IMR-90 (cell line): Measurements from ENCODE around the gene LONP1. TPM values are rescaled to one million over a fixed set of nuclear protein-coding genes. Genes with fewer than 3 reads are reported as not detected.

Source experiments
- ATAC-seq: fragments of 200-7000 bp; cut with Tn5 transposase; 2 replicates; pipeline ENCODE4 v1.9.1; 2020; ENCODE audit warnings: low read depth, mild to moderate bottlenecking, moderate library complexity
- BruUV-seq: library from RNA; stranded (reverse); fragments of 400-500 nt; replicated peaks from 2 replicates; lab custom pipeline; 2021; lab: Mats Ljungman, UMichigan
- CTCF ChIA-PET: fragments of 300-600 bp; formaldehyde crosslinking; extraction: SDS; loops from one replicate; lab custom pipeline; 2021; ENCODE audit warnings: antibody characterized with exemption; lab: Yijun Ruan, JAX
- POLR2A ChIA-PET: fragments of 300-600 bp; sonication (Branson Sonifier 250); formaldehyde crosslinking; loops from one replicate; lab custom pipeline; 2022; ENCODE audit warnings: antibody characterized with exemption; ENCODE audit not compliant: unreplicated experiment; lab: Charles Lee
- DNase-seq: peaks from one replicate; pipeline ENCODE4 v3.0.0; 2013
- H2AFZ ChIP-seq: replicated peaks from 2 replicates; pipeline ENCODE3; 2013; ENCODE audit warnings: low read length, mild to moderate bottlenecking; ENCODE audit not compliant: poor library complexity
- H2AK5ac ChIP-seq: 2 replicates; pipeline ENCODE4 v1.6.1; 2013; ENCODE audit warnings: low read depth, low read length, inconsistent platforms
- H2AK9ac ChIP-seq: replicated peaks from 2 replicates; pipeline ENCODE3; 2013; ENCODE audit warnings: mild to moderate bottlenecking, low read depth, low read length, moderate library complexity; ENCODE audit not compliant: poor library complexity
- H2BK120ac ChIP-seq: 2 replicates; pipeline ENCODE4 v1.6.1; 2013; ENCODE audit warnings: low read depth, low read length, inconsistent platforms
- H2BK15ac ChIP-seq: 3 replicates; pipeline ENCODE4 v1.6.1; 2013; ENCODE audit warnings: low read depth, low read length, inconsistent platforms
- H2BK20ac ChIP-seq: 2 replicates; pipeline ENCODE4 v1.6.1; 2013; ENCODE audit warnings: low read depth, mild to moderate bottlenecking, inconsistent platforms, low read length, moderate library complexity
- H2BK5ac ChIP-seq: 2 replicates; pipeline ENCODE4 v1.6.1; 2013; ENCODE audit warnings: mild to moderate bottlenecking, low read depth, low read length, inconsistent platforms; ENCODE audit not compliant: poor library complexity, severe bottlenecking
- H3K14ac ChIP-seq: replicated peaks from 2 replicates; pipeline ENCODE4 v1.6.1; 2013; ENCODE audit warnings: low read depth, low read length, inconsistent platforms
- H3K18ac ChIP-seq: 2 replicates; pipeline ENCODE4 v1.6.1; 2013; ENCODE audit warnings: low read depth, low read length, control low read depth
- H3K23ac ChIP-seq: 2 replicates; pipeline ENCODE4 v1.6.1; 2013; ENCODE audit warnings: low read depth, low read length, inconsistent platforms
- H3K27ac ChIP-seq: 2 replicates; pipeline ENCODE4 v1.5.1; 2013; ENCODE audit warnings: mild to moderate bottlenecking, control low read depth, low read length; ENCODE audit not compliant: insufficient read depth
- H3K27me3 ChIP-seq: 2 replicates; pipeline ENCODE4 v1.6.1; 2013; ENCODE audit warnings: low read length; ENCODE audit not compliant: control insufficient read depth, insufficient read depth
- H3K36me3 ChIP-seq: 2 replicates; pipeline ENCODE4 v1.6.1; 2013; ENCODE audit warnings: low read length, mixed read lengths; ENCODE audit not compliant: control insufficient read depth, insufficient read depth
- H3K4ac ChIP-seq: 2 replicates; pipeline ENCODE4 v1.6.1; 2013; ENCODE audit warnings: low read depth, low read length, inconsistent platforms
- H3K4me1 ChIP-seq: 2 replicates; pipeline ENCODE4 v1.6.1; 2013; ENCODE audit warnings: low read length, mixed read lengths; ENCODE audit not compliant: control insufficient read depth, insufficient read depth
- H3K4me2 ChIP-seq: 2 replicates; pipeline ENCODE4 v1.6.1; 2013; ENCODE audit warnings: low read depth, mild to moderate bottlenecking, control low read depth, low read length, moderate library complexity
- H3K4me3 ChIP-seq: 2 replicates; pipeline ENCODE4 v1.5.1; 2013; ENCODE audit warnings: low read depth, mild to moderate bottlenecking, control low read depth, low read length, moderate library complexity; ENCODE audit not compliant: insufficient read depth
- H3K56ac ChIP-seq: 2 replicates; pipeline ENCODE4 v1.6.1; 2013; ENCODE audit warnings: low read length, inconsistent platforms; ENCODE audit not compliant: insufficient read depth; ENCODE audit errors: extremely low read depth
- H3K79me1 ChIP-seq, 2 experiments: 2 replicates each; pipeline ENCODE4 v1.6.1; 2013; ENCODE audit warnings: low read length in 2 of 2, inconsistent platforms in 1 of 2, low read depth in 1 of 2
- H3K9ac ChIP-seq: 2 replicates; pipeline ENCODE4 v1.6.1; 2013; ENCODE audit warnings: low read depth, low read length, control low read depth
- H3K9me1 ChIP-seq: 2 replicates; pipeline ENCODE4 v1.6.1; 2013; ENCODE audit warnings: low read length, inconsistent platforms; ENCODE audit not compliant: insufficient read depth
- H3K9me3 ChIP-seq: 2 replicates; pipeline ENCODE4 v1.6.1; 2013; ENCODE audit warnings: low read length; ENCODE audit not compliant: control insufficient read depth, insufficient read depth
- H4K20me1 ChIP-seq: 2 replicates; pipeline ENCODE4 v1.6.1; 2013; ENCODE audit warnings: low read length, inconsistent platforms; ENCODE audit not compliant: insufficient read depth
- H4K5ac ChIP-seq: 2 replicates; pipeline ENCODE4 v1.6.1; 2013; ENCODE audit warnings: mild to moderate bottlenecking, low read depth, low read length, control low read depth
- H4K8ac ChIP-seq, 2 experiments: 2 replicates each; pipeline ENCODE4 v1.6.1; 2013; ENCODE audit warnings: low read depth in 2 of 2, low read length in 2 of 2, control low read depth in 1 of 2, inconsistent platforms in 1 of 2
- H4K91ac ChIP-seq: 2 replicates; pipeline ENCODE4 v1.6.1; 2013; ENCODE audit warnings: low read depth, low read length, inconsistent platforms; ENCODE audit not compliant: insufficient read depth
- BHLHE40 ChIP-seq: fragments of 150-350 bp; IDR thresholded peaks from 2 replicates; pipeline ENCODE4 v1.6.1; 2016; ENCODE audit warnings: mild to moderate bottlenecking, low read depth, low read length
- MAFK ChIP-seq: IDR thresholded peaks from 2 replicates; pipeline ENCODE4 v1.6.1; 2012; ENCODE audit warnings: low read depth, low read length, improper control_type of control experiment
- WGBS, 2 experiments: methylation state at CpG; one replicate each; pipeline versions ENCODE4 v1.1.5 to v1.1.7; 2013; ENCODE audit warnings: missing lambda C conversion rate in 2 of 2; ENCODE audit not compliant: insufficient read length in 1 of 2; ENCODE audit errors: extremely low coverage in 2 of 2; 5-methylcytosine and 5-hydroxymethylcytosine counted together
- dilution Hi-C: fragments of 300-500 bp; cut with HindIII; formaldehyde crosslinking; loops from one replicate; pipeline ENCODE4 v1.14.3; 2018; ENCODE audit warnings: low sequenced_read_pairs; ENCODE audit not compliant: unreplicated experiment
- in situ Hi-C: fragments of 300-500 bp; cut with MboI; formaldehyde crosslinking; loops from 3 replicates; pipeline ENCODE4 v1.14.3; 2019; ENCODE audit warnings: low sequenced_read_pairs, inconsistent platforms, mixed read lengths
- intact Hi-C: fragments of 100-400 bp; cut with micrococcal nuclease; formaldehyde crosslinking; loops from 2 replicates; pipeline ENCODE4 v1.10.0; 2022
- polyA plus RNA-seq, 3 experiments: library from polyadenylated mRNA; depleted of rRNA; stranded (reverse); fragments of >200 nt; gene quantifications; 2 replicates each; pipeline ENCODE4 v1.2.3, GENCODE V29; 2012; ENCODE audit warnings: low replicate concordance in 1 of 3
- total RNA-seq: library from RNA; depleted of rRNA; stranded (reverse); fragments of >200 nt; gene quantifications from 2 replicates; pipeline ENCODE4 v1.2.3, GENCODE V29; 2012

The LONP1 gene
- total and polyA plus RNA-seq, 2 of the 4 experiments (the other 2 are of a cell fraction) = 64.2 to 93.2 TPM

DNA sequence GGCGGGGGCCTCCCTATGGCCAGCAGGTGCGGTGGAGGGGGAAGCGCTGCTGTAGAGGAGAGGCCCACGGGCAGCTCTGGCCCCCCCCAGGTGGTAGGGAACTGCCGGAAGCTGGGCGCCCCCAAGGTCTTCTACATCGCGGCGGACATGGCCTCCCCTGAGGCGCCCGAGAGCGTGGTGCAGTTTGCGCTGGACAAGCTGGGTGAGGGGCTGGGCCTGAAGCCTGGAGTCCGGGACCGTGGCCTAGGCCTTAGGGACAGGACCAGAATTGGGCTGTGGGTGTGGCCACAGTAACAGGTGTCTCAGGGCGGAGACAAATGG lies 33.7 kb downstream of the LONP1 start:
- no peaks in the 10 kb centered on the region for H3K9me3 ChIP-seq
- BruUV-seq = no TSS peak
- POLR2A ChIA-PET = interaction anchor here (0.7 kb wide), 1 partner anchor 34 kb away, joined by 5 read pairs; the partner anchor contains the start of gene CATSPERD
- DNase-seq (no peak), ATAC-seq (no peak)
- H3K27me3 ChIP-seq = no peaks in the 10 kb centered on the region
- 0 out of 2 replicates have a peak overlapping the region, but pooled peaks have one; percentile 13 for H2AK5ac ChIP-seq
- H3K4ac ChIP-seq = no peak overlapping the region
- H2BK15ac ChIP-seq = no peak overlapping the region
- no peak overlapping the region for H4K5ac ChIP-seq
- dilution Hi-C loops (no loop called here), intact Hi-C loops (no loop called here), in situ Hi-C loops (no loop called here)
- no peak overlapping the region for H2BK5ac ChIP-seq
- H3K4me2 ChIP-seq = peak overlapping the region; percentile 60
- H3K14ac ChIP-seq = no peak overlapping the region
- peaks cover 12% of the 10 kb centered on the region for H4K20me1 ChIP-seq
- H2AFZ ChIP-seq = peak overlapping the region; percentile 99
- no peak overlapping the region for H3K27ac ChIP-seq
- CTCF ChIA-PET = interaction anchor here (0.6 to 1.5 kb wide), 2 partner anchors 32 to 104 kb away, joined by 3 to 4 read pairs; partner anchors contain the start of gene DUS3L
- peaks cover 3% of the 10 kb centered on the region; the same call in 1 of the 2 replicates for H3K9me1 ChIP-seq
- no peak overlapping the region for H2BK120ac ChIP-seq
- H3K4me3 ChIP-seq = peak overlapping the region; percentile 65
- no peak overlapping the region for H3K23ac ChIP-seq
- TF ChIP-seq MAFK = no peak
- TF ChIP-seq BHLHE40 = no peak
- H3K36me3 ChIP-seq = peaks cover 3% of the 10 kb centered on the region; the same call in 1 of the 2 replicates
- WGBS, 2 experiments = 45% methylated on average over 4 of the region's 16 CpGs; no CpG with 5 or more reads in 1 of the 2 experiments
- H3K18ac ChIP-seq = no peak overlapping the region
- no peak overlapping the region for H3K56ac ChIP-seq
- no peak overlapping the region for H3K9ac ChIP-seq
- H2AK9ac ChIP-seq = no peak overlapping the region
- H2BK20ac ChIP-seq = no peak overlapping the region
- peak overlapping the region in 1 of 2 experiments; percentile 42; a peak in 1 of 4 replicates for H4K8ac ChIP-seq
- H3K79me1 ChIP-seq = peaks cover 2 to 10% of the 10 kb centered on the region in 2 experiments; a peak in 2 of 4 replicates
- H3K4me1 ChIP-seq = peaks cover 2% of the 10 kb centered on the region; the same call in 1 of the 2 replicates
- H4K91ac ChIP-seq = no peak overlapping the region
